ENCODE measurements around the gene C2orf81.

- TF ChIP-seq, protein P1, sequence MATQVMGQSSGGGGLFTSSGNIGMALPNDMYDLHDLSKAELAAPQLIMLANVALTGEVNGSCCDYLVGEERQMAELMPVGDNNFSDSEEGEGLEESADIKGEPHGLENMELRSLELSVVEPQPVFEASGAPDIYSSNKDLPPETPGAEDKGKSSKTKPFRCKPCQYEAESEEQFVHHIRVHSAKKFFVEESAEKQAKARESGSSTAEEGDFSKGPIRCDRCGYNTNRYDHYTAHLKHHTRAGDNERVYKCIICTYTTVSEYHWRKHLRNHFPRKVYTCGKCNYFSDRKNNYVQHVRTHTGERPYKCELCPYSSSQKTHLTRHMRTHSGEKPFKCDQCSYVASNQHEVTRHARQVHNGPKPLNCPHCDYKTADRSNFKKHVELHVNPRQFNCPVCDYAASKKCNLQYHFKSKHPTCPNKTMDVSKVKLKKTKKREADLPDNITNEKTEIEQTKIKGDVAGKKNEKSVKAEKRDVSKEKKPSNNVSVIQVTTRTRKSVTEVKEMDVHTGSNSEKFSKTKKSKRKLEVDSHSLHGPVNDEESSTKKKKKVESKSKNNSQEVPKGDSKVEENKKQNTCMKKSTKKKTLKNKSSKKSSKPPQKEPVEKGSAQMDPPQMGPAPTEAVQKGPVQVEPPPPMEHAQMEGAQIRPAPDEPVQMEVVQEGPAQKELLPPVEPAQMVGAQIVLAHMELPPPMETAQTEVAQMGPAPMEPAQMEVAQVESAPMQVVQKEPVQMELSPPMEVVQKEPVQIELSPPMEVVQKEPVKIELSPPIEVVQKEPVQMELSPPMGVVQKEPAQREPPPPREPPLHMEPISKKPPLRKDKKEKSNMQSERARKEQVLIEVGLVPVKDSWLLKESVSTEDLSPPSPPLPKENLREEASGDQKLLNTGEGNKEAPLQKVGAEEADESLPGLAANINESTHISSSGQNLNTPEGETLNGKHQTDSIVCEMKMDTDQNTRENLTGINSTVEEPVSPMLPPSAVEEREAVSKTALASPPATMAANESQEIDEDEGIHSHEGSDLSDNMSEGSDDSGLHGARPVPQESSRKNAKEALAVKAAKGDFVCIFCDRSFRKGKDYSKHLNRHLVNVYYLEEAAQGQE (IDR thresholded peaks at IDR 0.05; ENCODE audit: borderline replicate concordance), result no peak
- TF ChIP-seq CTCF (IDR thresholded peaks at IDR 0.05; ENCODE audit: poor library complexity, severe bottlenecking), result no peak
These were observed 18.0 kb upstream of the C2orf81 start for GRCh38 chr2:74439373-74439772.

All from neural cell (in vitro differentiated cells).